ENCODE data around the gene MAPK14. TPM values are rescaled to one million over a fixed set of nuclear protein-coding genes. Genes with fewer than 3 reads are reported as not detected.

The MAPK14 gene
- total RNA-seq, 1 donor from 2014 or later = 46.2 TPM

DNA sequence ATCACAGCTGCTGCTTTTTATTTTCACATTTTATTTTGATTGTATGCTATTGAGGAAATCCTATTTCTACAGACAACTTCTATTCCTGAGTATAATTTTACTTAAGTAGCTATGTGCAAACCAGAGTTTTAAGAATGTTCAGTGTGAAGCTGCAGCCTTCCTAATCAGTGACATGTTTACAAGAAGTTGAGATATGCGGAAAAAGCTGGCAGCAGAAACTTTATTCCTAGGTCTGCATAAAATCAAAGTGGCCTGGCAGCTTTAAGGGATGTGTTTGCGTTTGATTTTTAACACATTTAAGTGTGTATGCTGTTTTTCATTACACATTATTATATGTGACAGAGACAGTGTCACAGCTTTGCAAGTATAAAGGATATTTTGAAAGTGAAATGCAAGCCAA, 26.3 kb downstream of the MAPK14 start:
- DNase-seq = no peak
- peaks cover 5% of the 10 kb centered on the region for H3K4me1 Mint-ChIP-seq (ENCODE audit: low read depth, unreplicated experiment)
- no peaks in the 10 kb centered on the region for H3K36me3 Mint-ChIP-seq (ENCODE audit: unreplicated experiment)
- TF ChIP-seq, protein P1, sequence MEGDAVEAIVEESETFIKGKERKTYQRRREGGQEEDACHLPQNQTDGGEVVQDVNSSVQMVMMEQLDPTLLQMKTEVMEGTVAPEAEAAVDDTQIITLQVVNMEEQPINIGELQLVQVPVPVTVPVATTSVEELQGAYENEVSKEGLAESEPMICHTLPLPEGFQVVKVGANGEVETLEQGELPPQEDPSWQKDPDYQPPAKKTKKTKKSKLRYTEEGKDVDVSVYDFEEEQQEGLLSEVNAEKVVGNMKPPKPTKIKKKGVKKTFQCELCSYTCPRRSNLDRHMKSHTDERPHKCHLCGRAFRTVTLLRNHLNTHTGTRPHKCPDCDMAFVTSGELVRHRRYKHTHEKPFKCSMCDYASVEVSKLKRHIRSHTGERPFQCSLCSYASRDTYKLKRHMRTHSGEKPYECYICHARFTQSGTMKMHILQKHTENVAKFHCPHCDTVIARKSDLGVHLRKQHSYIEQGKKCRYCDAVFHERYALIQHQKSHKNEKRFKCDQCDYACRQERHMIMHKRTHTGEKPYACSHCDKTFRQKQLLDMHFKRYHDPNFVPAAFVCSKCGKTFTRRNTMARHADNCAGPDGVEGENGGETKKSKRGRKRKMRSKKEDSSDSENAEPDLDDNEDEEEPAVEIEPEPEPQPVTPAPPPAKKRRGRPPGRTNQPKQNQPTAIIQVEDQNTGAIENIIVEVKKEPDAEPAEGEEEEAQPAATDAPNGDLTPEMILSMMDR (IDR thresholded peaks at IDR 0.05; ENCODE audit: partially characterized antibody, unreplicated experiment) = no peak
- H3K27ac Mint-ChIP-seq (ENCODE audit: unreplicated experiment) = no peak overlapping the region
- no peaks in the 10 kb centered on the region for H3K27me3 Mint-ChIP-seq (ENCODE audit: unreplicated experiment)
- no peak overlapping the region for H3K4me3 Mint-ChIP-seq (ENCODE audit: unreplicated experiment)
- no peaks in the 10 kb centered on the region for H3K9me3 Mint-ChIP-seq (ENCODE audit: unreplicated experiment)

DNA sequence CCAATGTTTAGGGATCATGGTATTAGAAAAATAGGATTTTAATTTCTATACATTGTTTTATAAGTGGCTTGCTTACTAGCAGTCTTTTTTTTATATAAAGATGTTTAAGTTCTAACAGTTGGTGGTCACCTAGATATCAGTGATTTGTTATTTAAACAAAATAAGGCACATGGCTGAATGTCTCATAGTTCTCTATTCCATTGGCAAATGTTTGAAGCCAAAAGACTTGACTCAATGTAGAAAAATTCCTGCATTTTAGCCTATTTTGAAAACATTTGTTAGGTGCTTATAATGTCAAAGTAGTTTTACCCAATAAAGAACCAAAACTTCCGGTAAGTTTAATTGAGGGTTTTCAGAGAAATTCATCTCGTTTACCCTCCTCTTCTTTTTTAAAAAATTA, 26.8 kb downstream of the MAPK14 start:
- Mint-ChIP-seq H3K36me3 (ENCODE audit: unreplicated experiment) (no peaks in the 10 kb centered on the region), H3K27ac (ENCODE audit: unreplicated experiment) (no peak overlapping the region), H3K9me3 (ENCODE audit: unreplicated experiment) (no peaks in the 10 kb centered on the region), H3K4me1 (ENCODE audit: low read depth, unreplicated experiment) (peaks cover 5% of the 10 kb centered on the region), H3K27me3 (ENCODE audit: unreplicated experiment) (no peaks in the 10 kb centered on the region), H3K4me3 (ENCODE audit: unreplicated experiment) (no peak overlapping the region)
- DNase-seq = no peak
- TF ChIP-seq, protein P1 (IDR thresholded peaks at IDR 0.05; ENCODE audit: partially characterized antibody, unreplicated experiment) = no peak

DNA sequence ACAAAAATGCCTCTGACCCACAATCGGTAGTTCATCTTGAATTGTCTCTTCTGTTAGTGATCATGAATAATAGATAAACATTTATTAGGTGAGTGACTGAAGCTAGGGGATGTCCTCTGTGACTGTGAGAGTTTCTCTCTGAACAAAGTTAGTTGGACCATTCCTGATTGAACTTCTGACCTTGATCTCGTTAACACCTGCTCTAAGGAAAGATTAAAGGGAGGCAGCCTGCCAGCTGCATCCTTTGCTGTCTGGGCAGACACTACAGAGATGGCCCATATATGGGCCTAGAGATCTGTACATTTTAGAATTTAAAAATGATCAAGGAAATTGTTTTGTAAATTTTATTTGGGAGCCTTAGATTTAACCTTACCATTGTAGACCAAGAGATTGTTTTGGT, 27.3 kb downstream of the MAPK14 start:
- H3K27ac Mint-ChIP-seq (ENCODE audit: unreplicated experiment) = no peak overlapping the region
- H3K27me3 Mint-ChIP-seq (ENCODE audit: unreplicated experiment) = peaks cover under 1% of the 10 kb centered on the region
- peaks cover 5% of the 10 kb centered on the region for H3K4me1 Mint-ChIP-seq (ENCODE audit: low read depth, unreplicated experiment)
- no peaks in the 10 kb centered on the region for H3K9me3 Mint-ChIP-seq (ENCODE audit: unreplicated experiment)
- H3K36me3 Mint-ChIP-seq (ENCODE audit: unreplicated experiment) = no peaks in the 10 kb centered on the region
- TF ChIP-seq, protein P1 (IDR thresholded peaks at IDR 0.05; ENCODE audit: partially characterized antibody, unreplicated experiment) = no peak
- H3K4me3 Mint-ChIP-seq (ENCODE audit: unreplicated experiment) = no peak overlapping the region
- DNase-seq = no peak

DNA sequence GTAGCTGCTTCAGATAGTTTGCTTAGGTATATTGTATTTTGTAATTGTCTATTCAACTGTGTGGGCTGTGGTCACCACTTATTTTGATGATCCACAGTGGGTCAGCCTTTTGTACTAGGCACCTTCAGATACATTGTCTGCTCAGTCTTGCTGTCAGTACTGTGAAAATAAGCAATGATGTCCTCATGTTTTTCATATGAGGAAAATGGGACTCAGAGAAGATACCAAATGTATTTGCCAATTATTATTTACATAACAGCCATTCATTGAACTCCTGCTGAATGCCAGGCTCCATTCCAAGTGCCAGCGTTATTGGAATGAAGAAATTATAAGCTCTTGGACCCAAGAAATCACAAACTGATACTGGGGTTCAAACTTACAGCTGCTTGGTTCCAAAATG, 28.6 kb downstream of the MAPK14 start:
- Mint-ChIP-seq H3K4me3 (ENCODE audit: unreplicated experiment) (no peak overlapping the region), H3K27me3 (ENCODE audit: unreplicated experiment) (peaks cover 2% of the 10 kb centered on the region), H3K36me3 (ENCODE audit: unreplicated experiment) (no peaks in the 10 kb centered on the region), H3K9me3 (ENCODE audit: unreplicated experiment) (no peaks in the 10 kb centered on the region), H3K4me1 (ENCODE audit: low read depth, unreplicated experiment) (peaks cover 5% of the 10 kb centered on the region), H3K27ac (ENCODE audit: unreplicated experiment) (no peak overlapping the region)
- DNase-seq = no peak
- TF ChIP-seq, protein P1 (IDR thresholded peaks at IDR 0.05; ENCODE audit: partially characterized antibody, unreplicated experiment) = no peak

DNA sequence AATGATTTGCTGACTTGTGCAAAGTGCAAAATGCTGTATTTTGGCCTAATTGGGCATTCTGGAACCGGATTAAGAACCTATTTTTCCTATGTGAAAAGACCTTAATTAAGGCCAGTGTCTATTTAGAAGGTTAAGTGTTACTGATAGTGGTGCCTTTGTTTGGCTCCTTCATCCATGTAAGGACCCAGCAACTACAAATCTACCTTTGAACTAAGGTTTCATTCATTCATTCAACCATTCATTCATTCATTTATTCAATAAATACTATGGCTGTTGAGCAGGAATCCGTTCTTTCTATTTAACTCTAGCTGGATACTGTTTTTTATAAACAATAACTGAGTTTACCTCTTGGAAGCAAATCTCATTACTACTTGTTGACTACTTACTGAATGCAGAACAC, 33.6 kb downstream of the MAPK14 start:
- Mint-ChIP-seq H3K4me3 (ENCODE audit: unreplicated experiment) (no peak overlapping the region), H3K9me3 (ENCODE audit: unreplicated experiment) (no peaks in the 10 kb centered on the region), H3K36me3 (ENCODE audit: unreplicated experiment) (no peaks in the 10 kb centered on the region), H3K27me3 (ENCODE audit: unreplicated experiment) (peaks cover 2% of the 10 kb centered on the region), H3K27ac (ENCODE audit: unreplicated experiment) (no peak overlapping the region), H3K4me1 (ENCODE audit: low read depth, unreplicated experiment) (peaks cover 10% of the 10 kb centered on the region)
- DNase-seq = no peak
- TF ChIP-seq, protein P1 (IDR thresholded peaks at IDR 0.05; ENCODE audit: partially characterized antibody, unreplicated experiment) = no peak

Measured in glutamatergic neuron (in vitro differentiated cells).